H1 (cell line): ENCODE data around the gene C19orf85.

Experiments
- BRCA1 ChIP-seq: IDR thresholded peaks from 2 replicates; pipeline ENCODE4 v1.6.1; 2012; ENCODE audit warnings: low read depth, low read length, improper control_type of control experiment
- POLR2A ChIP-seq, 2 experiments: IDR thresholded peaks; 1 replicate in 1 of 2; 2 replicates in 1 of 2; pipeline ENCODE4 v1.6.1; 2011; ENCODE audit warnings: low read depth in 2 of 2, low read length in 2 of 2, mild to moderate bottlenecking in 2 of 2; ENCODE audit errors: control extremely low read depth in 1 of 2
- SIN3A ChIP-seq, 2 experiments: IDR thresholded peaks in 1 of 2; conservative IDR thresholded peaks in 1 of 2; 2 replicates each; pipeline ENCODE4 v1.6.1; 2011 to 2012; ENCODE audit warnings: low read length in 2 of 2, improper control_type of control experiment in 1 of 2, low read depth in 1 of 2, mild to moderate bottlenecking in 1 of 2
- TAF1 ChIP-seq: IDR thresholded peaks from 2 replicates; pipeline ENCODE4 v1.6.1; 2011; ENCODE audit warnings: mild to moderate bottlenecking, low read depth, low read length

GRCh38 chr19:55464039-55464661 is 401 bp downstream of the C19orf85 start:
- TF ChIP-seq SIN3A (conservative IDR thresholded peaks at IDR 0.05 in 1 of 2, IDR thresholded peaks at IDR 0.05 in 1 of 2; ENCODE audit: low read depth in 1 of 2, low read length in 2 of 2) (no peak), TAF1 (no peak), BRCA1 (no peak), POLR2A (IDR thresholded peaks at IDR 0.05; ENCODE audit: control extremely low read depth in 1 of 2, low read depth in 2 of 2, low read length in 2 of 2) (no peak)
